PC-3 (cell line): ENCODE results near the gene ARHGEF4. TPM values are rescaled to one million over a fixed set of nuclear protein-coding genes. Genes with fewer than 3 reads are reported as not detected.
A peak's percentile ranks its signal among the peaks of the same experiment; 100 is the strongest.

Experiments
- ATAC-seq: fragments of 200-7000 bp; cut with Tn5 transposase; 2 replicates; pipeline ENCODE4 v1.9.1; 2020; ENCODE audit warnings: mild to moderate bottlenecking, moderate library complexity
- BruUV-seq: library from RNA; stranded (reverse); fragments of 400-500 nt; replicated peaks from 2 replicates; lab custom pipeline; 2021; lab: Mats Ljungman, UMichigan
- CTCF ChIA-PET: fragments of 300-600 bp; sonication (Branson Sonifier 250); formaldehyde crosslinking; loops from one replicate; lab custom pipeline; 2022; ENCODE audit warnings: antibody characterized with exemption; lab: Charles Lee
- POLR2A ChIA-PET: fragments of 300-600 bp; sonication (Branson Sonifier 250); formaldehyde crosslinking; loops from one replicate; lab custom pipeline; 2022; ENCODE audit warnings: antibody characterized with exemption; ENCODE audit not compliant: unreplicated experiment; lab: Charles Lee
- DNase-seq: peaks from one replicate; pipeline ENCODE4 v3.0.0-alpha.2; 2015
- H2AFZ ChIP-seq: fragments of 300-600 bp; sonication (generic); 2 replicates; pipeline ENCODE4 v1.6.0; 2016; ENCODE audit warnings: antibody characterized with exemption, low read length
- H3F3A ChIP-seq: fragments of 300-600 bp; sonication (generic); one replicate; pipeline ENCODE4 v1.6.0; 2017; ENCODE audit warnings: antibody characterized with exemption, low read length, control low read depth, mild to moderate bottlenecking; ENCODE audit not compliant: unreplicated experiment
- H3K27ac ChIP-seq: fragments of 300-600 bp; sonication (generic); 2 replicates; pipeline ENCODE4 v1.5.1; 2016; ENCODE audit warnings: mild to moderate bottlenecking, low read length
- H3K27me3 ChIP-seq: fragments of 300-600 bp; sonication (generic); 2 replicates; pipeline ENCODE4 v1.6.1; 2016; ENCODE audit warnings: low read length, mixed read lengths
- H3K36me3 ChIP-seq: fragments of 300-600 bp; sonication (generic); 2 replicates; pipeline ENCODE4 v1.6.1; 2016; ENCODE audit warnings: low read depth, mixed run types, low read length, mixed read lengths
- H3K4me1 ChIP-seq: fragments of 300-600 bp; sonication (generic); 2 replicates; pipeline ENCODE4 v1.5.1; 2016; ENCODE audit warnings: low read length; ENCODE audit not compliant: insufficient read depth
- H3K4me2 ChIP-seq: fragments of 300-600 bp; sonication (generic); 2 replicates; pipeline ENCODE4 v1.6.0; 2016; ENCODE audit warnings: low read length
- H3K4me3 ChIP-seq: fragments of 300-600 bp; sonication (generic); 2 replicates; pipeline ENCODE4 v1.5.1; 2016; ENCODE audit warnings: mild to moderate bottlenecking, low read length, mixed read lengths
- H3K79me2 ChIP-seq: fragments of 300-600 bp; sonication (generic); 2 replicates; pipeline ENCODE4 v1.6.1; 2017; ENCODE audit warnings: low read length, mixed read lengths
- H3K9ac ChIP-seq: fragments of 300-600 bp; sonication (generic); 2 replicates; pipeline ENCODE4 v1.6.0; 2016; ENCODE audit warnings: mild to moderate bottlenecking, low read length
- H3K9me2 ChIP-seq: fragments of 300-600 bp; sonication (generic); replicated peaks from 2 replicates; pipeline ENCODE4 v1.6.1; 2016; ENCODE audit warnings: mixed run types, low read length, mixed read lengths
- H3K9me3 ChIP-seq: fragments of 300-600 bp; sonication (generic); 2 replicates; pipeline ENCODE4 v1.6.1; 2016; ENCODE audit warnings: low read length, mixed read lengths
- H4K20me1 ChIP-seq: fragments of 300-600 bp; sonication (generic); 2 replicates; pipeline ENCODE4 v1.6.1; 2016; ENCODE audit warnings: low read length, mixed read lengths
- CTCF ChIP-seq: fragments of 300-600 bp; sonication (generic); conservative IDR thresholded peaks from 2 replicates; pipeline ENCODE4 v1.5.1; 2017; ENCODE audit warnings: antibody characterized with exemption, low read depth, mild to moderate bottlenecking, low read length
- EZH2 ChIP-seq: fragments of 300-600 bp; sonication (generic); IDR thresholded peaks from one replicate; pipeline ENCODE4 v1.6.1; 2017; ENCODE audit warnings: antibody characterized with exemption, mild to moderate bottlenecking, low read length; ENCODE audit not compliant: unreplicated experiment
- EZH2phosphoT487 ChIP-seq: fragments of 300-600 bp; sonication (generic); IDR thresholded peaks from 2 replicates; pipeline ENCODE4 v1.6.1; 2018; ENCODE audit warnings: mild to moderate bottlenecking, antibody characterized with exemption, low read length, borderline replicate concordance
- intact Hi-C: fragments of 100-400 bp; cut with micrococcal nuclease; formaldehyde crosslinking; loops from 2 replicates; pipeline ENCODE4 v1.9.0; 2023
- total RNA-seq: library from RNA; depleted of rRNA; stranded (reverse); fragments of >200 nt; gene quantifications from 2 replicates; pipeline ENCODE4 v1.2.3, GENCODE V29; 2014

Gene ARHGEF4
- total RNA-seq, 1 experiment from 2014 or later: 21.5 TPM

- peaks cover 25% of the 10 kb centered on the region for H3K4me1 ChIP-seq
- H3K9me2 ChIP-seq: no peaks in the 10 kb centered on the region
- no peak overlapping the region for H3K4me2 ChIP-seq
- no peak overlapping the region for H2AFZ ChIP-seq
- no peak for DNase-seq
- no peaks in the 10 kb centered on the region for H3K79me2 ChIP-seq
- H3K9me3 ChIP-seq: no peaks in the 10 kb centered on the region
- no peaks in the 10 kb centered on the region for H3K27me3 ChIP-seq
- no TSS peak for BruUV-seq
- no peak for ATAC-seq
- intact Hi-C loops: no loop called here
- no peak overlapping the region for H3K27ac ChIP-seq
- H3K4me3 ChIP-seq: no peak overlapping the region
- TF ChIP-seq EZH2phosphoT487: no peak
- TF ChIP-seq CTCF: no peak
- TF ChIP-seq EZH2: no peak
- H3F3A ChIP-seq: no peaks in the 10 kb centered on the region
- ChIA-PET CTCF (no interaction called here), POLR2A (no interaction called here)
- H4K20me1 ChIP-seq: no peaks in the 10 kb centered on the region
- no peak overlapping the region for H3K9ac ChIP-seq
- no peaks in the 10 kb centered on the region for H3K36me3 ChIP-seq
These were observed 14.8 kb upstream of the ARHGEF4 start for GRCh38 chr2:130821867-130822266.

GRCh38 chr2:130822766-130823165, 13.9 kb upstream of the ARHGEF4 start:
- H3K9me3 ChIP-seq: no peaks in the 10 kb centered on the region
- TF ChIP-seq EZH2phosphoT487: no peak
- intact Hi-C loops: no loop called here
- POLR2A ChIA-PET: no interaction called here
- ATAC-seq (no peak), DNase-seq (no peak)
- no peak overlapping the region for H2AFZ ChIP-seq
- H3K27ac ChIP-seq: no peak overlapping the region
- no peaks in the 10 kb centered on the region for H4K20me1 ChIP-seq
- no peaks in the 10 kb centered on the region for H3F3A ChIP-seq
- no peaks in the 10 kb centered on the region for H3K36me3 ChIP-seq
- H3K79me2 ChIP-seq: no peaks in the 10 kb centered on the region
- H3K27me3 ChIP-seq: no peaks in the 10 kb centered on the region
- H3K9me2 ChIP-seq: no peaks in the 10 kb centered on the region
- no peak overlapping the region for H3K4me2 ChIP-seq
- H3K4me1 ChIP-seq: peaks cover 34% of the 10 kb centered on the region
- H3K9ac ChIP-seq: no peak overlapping the region
- CTCF ChIA-PET: no interaction called here
- BruUV-seq: no TSS peak
- H3K4me3 ChIP-seq: no peak overlapping the region

GRCh38 chr2:130823171-130823885, 13.4 kb upstream of the ARHGEF4 start:
- Histone ChIP-seq H4K20me1 (no peaks in the 10 kb centered on the region), H3K4me2 (peak overlapping the region; percentile 67; the same call in 1 of the 2 replicates), H3K4me3 (no peak overlapping the region), H3K27me3 (no peaks in the 10 kb centered on the region), H3K9me3 (no peaks in the 10 kb centered on the region), H2AFZ (no peak overlapping the region), H3K36me3 (no peaks in the 10 kb centered on the region), H3K9me2 (no peaks in the 10 kb centered on the region), H3K9ac (peak overlapping the region; percentile 84), H3K27ac (peak overlapping the region; percentile 97), H3K4me1 (peaks cover 39% of the 10 kb centered on the region), H3F3A (no peaks in the 10 kb centered on the region), H3K79me2 (no peaks in the 10 kb centered on the region)
- ChIA-PET POLR2A (no interaction called here), CTCF (no interaction called here)
- ATAC-seq (no peak), DNase-seq (no peak)
- no TSS peak for BruUV-seq
- TF ChIP-seq EZH2phosphoT487 (no peak), CTCF (no peak), EZH2 (no peak)
- intact Hi-C loops: no loop called here
